ENCODE results near the gene BAZ2A.

Gene BAZ2A

DNA sequence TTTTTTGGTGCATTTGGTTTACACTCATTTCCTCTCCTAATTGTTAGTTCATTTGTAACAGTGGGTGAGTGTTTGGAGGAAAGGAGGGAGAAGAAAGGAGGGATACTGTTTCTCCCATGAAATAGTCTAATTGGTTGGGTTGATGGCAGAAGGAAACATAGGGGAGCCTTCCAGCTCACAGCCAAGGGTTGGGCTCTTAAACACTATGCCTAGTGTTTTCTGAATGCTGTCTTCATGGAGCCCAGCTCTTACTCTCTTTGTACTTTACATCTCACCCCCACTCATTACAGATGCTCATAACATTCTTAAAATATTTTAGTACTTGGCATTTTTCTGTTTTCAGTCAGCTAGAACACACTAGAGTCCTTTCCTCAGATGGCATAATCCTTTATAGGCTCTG, 38.2 kb downstream of the BAZ2A start:
- peaks cover 21% of the 10 kb centered on the region for H3K4me1 ChIP-seq (ENCODE audit: control insufficient read depth, low read length)
- H3K36me3 ChIP-seq (ENCODE audit: control insufficient read depth, low read length), result peaks cover 3% of the 10 kb centered on the region
- no peaks in the 10 kb centered on the region for H3K79me2 ChIP-seq (ENCODE audit: control insufficient read depth, low read length)
- H3K27me3 ChIP-seq (ENCODE audit: control insufficient read depth, low read length), result peaks cover 3% of the 10 kb centered on the region; the same call in 1 of the 2 replicates
- H4K20me1 ChIP-seq (ENCODE audit: control insufficient read depth, insufficient read depth, low read depth, low read length), result no peaks in the 10 kb centered on the region
- H3K9me2 ChIP-seq (replicated peaks; ENCODE audit: control insufficient read depth, low read length), result no peaks in the 10 kb centered on the region
- peaks cover 2% of the 10 kb centered on the region for H3F3A ChIP-seq (ENCODE audit: control insufficient read depth, insufficient read depth)
- TF ChIP-seq EZH2phosphoT487 (IDR thresholded peaks at IDR 0.05; ENCODE audit: borderline replicate concordance, low read length), result no peak
- no peak for TF ChIP-seq CTCF (IDR thresholded peaks at IDR 0.05; ENCODE audit: low read depth, low read length, poor library complexity, severe bottlenecking)
- no peaks in the 10 kb centered on the region for H3K9me3 ChIP-seq (ENCODE audit: control insufficient read depth, insufficient read depth, low read length)
- H3K4me3 ChIP-seq (ENCODE audit: low read length), result no peak overlapping the region
- no peak overlapping the region for H3K4me2 ChIP-seq (ENCODE audit: low read length)
- H3K27ac ChIP-seq (ENCODE audit: low read depth, low read length), result no peak overlapping the region

DNA sequence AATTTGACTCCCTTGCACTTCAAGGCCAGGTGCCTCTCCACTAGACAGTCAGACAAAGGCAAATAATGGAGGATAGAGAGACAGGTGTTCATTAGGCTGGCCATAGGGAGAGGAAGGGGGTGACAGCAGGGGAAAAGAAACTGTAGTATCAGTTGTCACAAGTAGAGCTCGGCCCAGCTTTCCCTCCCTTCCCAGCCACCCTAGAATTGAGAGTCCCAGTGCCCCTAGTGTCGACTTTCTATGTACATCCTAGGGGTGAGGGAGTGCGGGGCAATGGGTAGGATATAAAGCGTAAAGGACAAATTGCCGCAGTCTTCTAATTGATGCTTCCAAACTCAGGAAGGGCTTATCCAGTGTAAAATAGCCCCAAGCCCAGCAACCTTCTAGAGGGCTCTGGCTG, 39.0 kb downstream of the BAZ2A start:
- Histone ChIP-seq H3K27me3 (ENCODE audit: control insufficient read depth, low read length) (peaks cover 3% of the 10 kb centered on the region; the same call in 1 of the 2 replicates), H3K9me3 (ENCODE audit: control insufficient read depth, insufficient read depth, low read length) (no peaks in the 10 kb centered on the region), H3K9me2 (replicated peaks; ENCODE audit: control insufficient read depth, low read length) (no peaks in the 10 kb centered on the region), H3K4me2 (ENCODE audit: low read length) (no peak overlapping the region), H3K4me1 (ENCODE audit: control insufficient read depth, low read length) (peaks cover 29% of the 10 kb centered on the region), H4K20me1 (ENCODE audit: control insufficient read depth, insufficient read depth, low read depth, low read length) (no peaks in the 10 kb centered on the region), H3K79me2 (ENCODE audit: control insufficient read depth, low read length) (no peaks in the 10 kb centered on the region), H3F3A (ENCODE audit: control insufficient read depth, insufficient read depth) (no peaks in the 10 kb centered on the region; the same call in none of the 2 replicates), H3K4me3 (ENCODE audit: low read length) (no peak overlapping the region), H3K36me3 (ENCODE audit: control insufficient read depth, low read length) (no peaks in the 10 kb centered on the region; the same call in 1 of the 2 replicates), H3K27ac (ENCODE audit: low read depth, low read length) (no peak overlapping the region)
- no peak for TF ChIP-seq CTCF (IDR thresholded peaks at IDR 0.05; ENCODE audit: low read depth, low read length, poor library complexity, severe bottlenecking)
- TF ChIP-seq EZH2phosphoT487 (IDR thresholded peaks at IDR 0.05; ENCODE audit: borderline replicate concordance, low read length), result no peak

DNA sequence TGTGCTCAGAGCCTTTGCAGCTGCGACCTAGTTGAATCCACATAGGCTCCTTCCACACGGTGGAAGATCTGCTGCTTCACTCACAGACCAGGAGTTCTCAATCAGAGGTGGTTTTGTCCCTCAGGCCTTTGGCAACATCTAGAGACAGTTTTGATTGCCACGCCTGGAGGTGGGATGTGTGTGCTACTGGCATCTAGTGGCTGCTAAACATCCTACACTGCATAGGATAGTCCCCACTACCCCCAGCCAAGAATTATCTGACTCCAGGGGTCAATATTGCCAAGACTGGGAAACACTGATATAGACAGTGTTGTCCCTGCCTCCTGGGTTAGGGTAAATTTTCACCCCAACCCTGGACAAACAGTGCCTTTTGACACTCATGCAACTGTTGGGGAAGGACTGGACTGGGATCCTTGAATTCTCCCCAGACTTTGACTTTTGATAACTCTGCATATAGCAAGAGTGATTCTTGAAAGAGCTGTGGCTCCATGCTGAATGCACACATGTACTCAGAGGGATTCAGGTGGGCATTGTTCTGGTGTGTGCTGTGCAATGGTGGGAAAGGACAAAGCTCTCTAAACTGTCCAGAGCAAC, 39.8 kb downstream of the BAZ2A start:
- H3K79me2 ChIP-seq (ENCODE audit: control insufficient read depth, low read length), result no peaks in the 10 kb centered on the region
- H3K4me1 ChIP-seq (ENCODE audit: control insufficient read depth, low read length), result peaks cover 29% of the 10 kb centered on the region
- TF ChIP-seq CTCF (IDR thresholded peaks at IDR 0.05; ENCODE audit: low read depth, low read length, poor library complexity, severe bottlenecking) (peak; percentile 74), EZH2phosphoT487 (IDR thresholded peaks at IDR 0.05; ENCODE audit: borderline replicate concordance, low read length) (no peak)
- peaks cover 3% of the 10 kb centered on the region; the same call in 1 of the 2 replicates for H3K27me3 ChIP-seq (ENCODE audit: control insufficient read depth, low read length)
- no peak overlapping the region for H3K4me2 ChIP-seq (ENCODE audit: low read length)
- H3K36me3 ChIP-seq (ENCODE audit: control insufficient read depth, low read length), result no peaks in the 10 kb centered on the region
- H3K27ac ChIP-seq (ENCODE audit: low read depth, low read length), result no peak overlapping the region
- H3F3A ChIP-seq (ENCODE audit: control insufficient read depth, insufficient read depth), result no peaks in the 10 kb centered on the region; the same call in none of the 2 replicates
- no peaks in the 10 kb centered on the region for H3K9me3 ChIP-seq (ENCODE audit: control insufficient read depth, insufficient read depth, low read length)
- H3K4me3 ChIP-seq (ENCODE audit: low read length), result no peak overlapping the region
- H3K9me2 ChIP-seq (replicated peaks; ENCODE audit: control insufficient read depth, low read length), result no peaks in the 10 kb centered on the region
- H4K20me1 ChIP-seq (ENCODE audit: control insufficient read depth, insufficient read depth, low read depth, low read length), result no peaks in the 10 kb centered on the region
